ENCODE results near the gene DIP2B.

GRCh38 chr12:50749459-50749882, 244.7 kb downstream of the DIP2B start:
- no peak for TF ChIP-seq EZH2 (IDR thresholded peaks at IDR 0.05; ENCODE audit: insufficient read depth, poor library complexity, severe bottlenecking)
- no peak for TF ChIP-seq EZH2phosphoT487 (IDR thresholded peaks at IDR 0.05; ENCODE audit: insufficient read depth, low read depth)

Measured in GM23248 (cell line).